ENCODE data around the gene PTPRG. TPM values are rescaled to one million over a fixed set of nuclear protein-coding genes. Genes with fewer than 3 reads are reported as not detected.

The PTPRG gene
- total RNA-seq, 3 donors from 2014 or later (not counting 1 experiment from before 2014, with no cell fraction given): 1.0 to 2.9 (median 2.5) TPM

DNA sequence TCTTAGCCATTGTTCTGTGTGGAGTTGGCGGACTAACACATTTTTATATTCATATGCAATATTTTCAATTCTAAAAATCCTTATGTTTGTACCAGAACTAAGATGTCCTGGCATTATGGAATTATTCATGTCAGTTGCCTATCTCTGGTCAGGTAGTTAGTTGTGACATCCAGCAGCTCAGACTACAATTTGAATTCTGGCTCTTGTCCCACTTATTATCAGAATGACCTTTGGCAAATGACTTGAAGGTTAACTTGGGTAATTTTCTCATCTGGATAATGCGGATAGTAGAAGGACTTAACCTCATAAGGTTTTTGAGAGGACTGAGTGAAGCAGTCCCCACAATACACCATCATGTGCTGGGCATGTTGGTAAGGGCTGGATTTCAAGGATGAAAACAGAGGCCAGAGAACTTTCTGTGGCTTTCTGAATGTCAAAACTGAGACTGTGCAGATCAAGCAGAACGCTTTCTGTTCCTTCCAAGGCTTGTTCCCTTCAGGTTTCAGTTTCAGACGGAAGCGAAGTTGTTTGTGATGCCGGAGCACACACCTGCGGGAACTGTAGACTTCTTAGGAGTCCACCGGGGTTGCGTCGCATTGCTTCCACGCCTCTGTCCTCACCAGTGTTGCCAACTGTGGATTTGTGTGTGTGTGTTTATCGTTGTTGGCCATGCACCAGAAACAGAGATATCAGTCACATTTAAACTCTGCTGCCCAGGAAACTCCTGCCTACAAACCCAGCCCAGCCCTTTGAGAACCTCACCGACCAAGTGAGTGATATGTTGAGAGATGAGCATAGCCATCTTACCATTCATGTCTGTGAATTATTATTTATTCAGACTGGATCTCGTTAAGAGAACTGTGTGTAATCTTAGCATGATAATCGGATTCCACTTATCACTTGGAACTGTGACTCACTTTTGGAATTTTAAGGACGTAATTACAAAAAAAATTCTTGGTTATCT, 76.0 kb downstream of the PTPRG start:
- H3K9me3 Mint-ChIP-seq: peaks cover 0 to 4% of the 10 kb centered on the region in 2 donors
- H3K36me3 Mint-ChIP-seq: no peaks in the 10 kb centered on the region
- Histone ChIP-seq H3K36me3 (ENCODE audit: control insufficient read depth, insufficient read depth, low read length) (no peaks in the 10 kb centered on the region), H3K27ac (ENCODE audit: low read length) (no peak overlapping the region), H3K4me3 (ENCODE audit: low read length) (no peak overlapping the region), H3K4me1 (ENCODE audit: control insufficient read depth, insufficient read depth, low read length) (no peaks in the 10 kb centered on the region), H3K9me3 (ENCODE audit: control insufficient read depth, insufficient read depth, low read length) (peaks cover 4% of the 10 kb centered on the region), H3K27me3 (ENCODE audit: control insufficient read depth, insufficient read depth, low read length) (no peaks in the 10 kb centered on the region)
- ATAC-seq (no peak), DNase-seq (no peak)
- H3K4me1 Mint-ChIP-seq: no peaks in the 10 kb centered on the region
- TF ChIP-seq, protein P1, sequence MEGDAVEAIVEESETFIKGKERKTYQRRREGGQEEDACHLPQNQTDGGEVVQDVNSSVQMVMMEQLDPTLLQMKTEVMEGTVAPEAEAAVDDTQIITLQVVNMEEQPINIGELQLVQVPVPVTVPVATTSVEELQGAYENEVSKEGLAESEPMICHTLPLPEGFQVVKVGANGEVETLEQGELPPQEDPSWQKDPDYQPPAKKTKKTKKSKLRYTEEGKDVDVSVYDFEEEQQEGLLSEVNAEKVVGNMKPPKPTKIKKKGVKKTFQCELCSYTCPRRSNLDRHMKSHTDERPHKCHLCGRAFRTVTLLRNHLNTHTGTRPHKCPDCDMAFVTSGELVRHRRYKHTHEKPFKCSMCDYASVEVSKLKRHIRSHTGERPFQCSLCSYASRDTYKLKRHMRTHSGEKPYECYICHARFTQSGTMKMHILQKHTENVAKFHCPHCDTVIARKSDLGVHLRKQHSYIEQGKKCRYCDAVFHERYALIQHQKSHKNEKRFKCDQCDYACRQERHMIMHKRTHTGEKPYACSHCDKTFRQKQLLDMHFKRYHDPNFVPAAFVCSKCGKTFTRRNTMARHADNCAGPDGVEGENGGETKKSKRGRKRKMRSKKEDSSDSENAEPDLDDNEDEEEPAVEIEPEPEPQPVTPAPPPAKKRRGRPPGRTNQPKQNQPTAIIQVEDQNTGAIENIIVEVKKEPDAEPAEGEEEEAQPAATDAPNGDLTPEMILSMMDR (IDR thresholded peaks at IDR 0.05): no peak
- intact Hi-C loops (cut with micrococcal nuclease): no loop called here
- 85% methylated on average over 14 of the region's 16 CpGs for WGBS (ENCODE audit: insufficient coverage)
- no peaks in the 10 kb centered on the region for H3K27me3 Mint-ChIP-seq (ENCODE audit: low read depth in 2 of 2)
- no peak overlapping the region for H3K27ac Mint-ChIP-seq
- H3K4me3 Mint-ChIP-seq: no peak overlapping the region

- Histone ChIP-seq H3K27ac (ENCODE audit: low read length) (no peak overlapping the region), H3K4me3 (ENCODE audit: low read length) (no peak overlapping the region), H3K36me3 (ENCODE audit: control insufficient read depth, insufficient read depth, low read length) (no peaks in the 10 kb centered on the region), H3K4me1 (ENCODE audit: control insufficient read depth, insufficient read depth, low read length) (no peaks in the 10 kb centered on the region), H3K27me3 (ENCODE audit: control insufficient read depth, insufficient read depth, low read length) (no peaks in the 10 kb centered on the region), H3K9me3 (ENCODE audit: control insufficient read depth, insufficient read depth, low read length) (peaks cover 4% of the 10 kb centered on the region)
- peaks cover 0 to 6% of the 10 kb centered on the region in 2 donors for H3K9me3 Mint-ChIP-seq
- WGBS (ENCODE audit: insufficient coverage): no CpG with 5 or more reads among the region's 1 CpG
- TF ChIP-seq, protein P1 (IDR thresholded peaks at IDR 0.05): no peak
- intact Hi-C loops (cut with micrococcal nuclease): no loop called here
- no peaks in the 10 kb centered on the region for H3K4me1 Mint-ChIP-seq
- H3K36me3 Mint-ChIP-seq: no peaks in the 10 kb centered on the region
- H3K4me3 Mint-ChIP-seq: no peak overlapping the region
- DNase-seq (no peak), ATAC-seq (no peak)
- no peak overlapping the region for H3K27ac Mint-ChIP-seq
- H3K27me3 Mint-ChIP-seq (ENCODE audit: low read depth in 2 of 2): no peaks in the 10 kb centered on the region
Observed at GRCh38 chr3:61638741-61639140, 77.4 kb downstream of the PTPRG start.

GRCh38 chr3:61639991-61640390, 78.6 kb downstream of the PTPRG start:
- no peak for DNase-seq
- no peak for ATAC-seq
- Histone ChIP-seq H3K4me3 (ENCODE audit: low read length) (no peak overlapping the region), H3K36me3 (ENCODE audit: control insufficient read depth, insufficient read depth, low read length) (no peaks in the 10 kb centered on the region), H3K27ac (ENCODE audit: low read length) (no peak overlapping the region), H3K4me1 (ENCODE audit: control insufficient read depth, insufficient read depth, low read length) (no peaks in the 10 kb centered on the region), H3K9me3 (ENCODE audit: control insufficient read depth, insufficient read depth, low read length) (peaks cover 4% of the 10 kb centered on the region), H3K27me3 (ENCODE audit: control insufficient read depth, insufficient read depth, low read length) (no peaks in the 10 kb centered on the region)
- TF ChIP-seq, protein P1 (IDR thresholded peaks at IDR 0.05): no peak
- Mint-ChIP-seq H3K27ac (no peak overlapping the region), H3K27me3 (ENCODE audit: low read depth in 2 of 2) (no peaks in the 10 kb centered on the region), H3K4me1 (no peaks in the 10 kb centered on the region), H3K36me3 (no peaks in the 10 kb centered on the region), H3K4me3 (no peak overlapping the region), H3K9me3 (peaks cover 0 to 6% of the 10 kb centered on the region in 2 donors)
- intact Hi-C loops (cut with micrococcal nuclease): no loop called here
- 95% methylated on average over 2 of the region's 2 CpGs for WGBS (ENCODE audit: insufficient coverage)

Measured in natural killer cell (primary cell).